Caco-2 (cell line): ENCODE measurements around the gene USH2A. TPM values are rescaled to one million over a fixed set of nuclear protein-coding genes. Genes with fewer than 3 reads are reported as not detected.

Experiments
- BruUV-seq: library from RNA; stranded (reverse); fragments of 400-500 nt; replicated peaks from 2 replicates; lab custom pipeline; 2021; lab: Mats Ljungman, UMichigan
- CTCF ChIA-PET: fragments of 300-600 bp; sonication (Branson Sonifier 250); formaldehyde crosslinking; loops from one replicate; lab custom pipeline; 2022; ENCODE audit warnings: antibody characterized with exemption; lab: Charles Lee
- POLR2A ChIA-PET: fragments of 300-600 bp; sonication (Branson Sonifier 250); formaldehyde crosslinking; loops from one replicate; lab custom pipeline; 2022; ENCODE audit warnings: antibody characterized with exemption; lab: Charles Lee
- DNase-seq, 2 experiments: peaks; one replicate each; pipeline versions ENCODE4 v3.0.0 to v3.0.0-alpha.2; 2020 to 2022
- H3K27me3 ChIP-seq: replicated peaks from 2 replicates; pipeline ENCODE4 v1.6.0; 2011; ENCODE audit warnings: low read length; ENCODE audit not compliant: control insufficient read depth, insufficient read depth
- H3K36me3 ChIP-seq: 2 replicates; pipeline ENCODE4 v1.5.1; 2011; ENCODE audit warnings: low read length; ENCODE audit not compliant: control insufficient read depth, insufficient read depth
- H3K4me1 ChIP-seq: fragments of 250-450 bp; sonication (Bioruptor Pico); 2 replicates; pipeline ENCODE4 v1.5.1; 2020; ENCODE audit warnings: mild to moderate bottlenecking
- H3K4me3 ChIP-seq: 2 replicates; pipeline ENCODE4 v1.5.1; 2011; ENCODE audit warnings: low read depth, mild to moderate bottlenecking, control low read depth, low read length
- H3K9me3 ChIP-seq: fragments of 250-450 bp; sonication (Bioruptor Pico); 2 replicates; pipeline ENCODE4 v1.5.1; 2020; ENCODE audit warnings: mild to moderate bottlenecking, moderate library complexity
- H3K27ac Mint-ChIP-seq: one replicate; pipeline ENCODE4 v1.8.0; 2022; ENCODE audit warnings: mixed read lengths; ENCODE audit not compliant: unreplicated experiment
- H3K27me3 Mint-ChIP-seq: one replicate; pipeline ENCODE4 v1.8.0; 2022; ENCODE audit warnings: mixed read lengths; ENCODE audit not compliant: insufficient read depth, unreplicated experiment
- H3K36me3 Mint-ChIP-seq: one replicate; pipeline ENCODE4 v1.8.0; 2022; ENCODE audit warnings: mild to moderate bottlenecking, mixed read lengths; ENCODE audit not compliant: insufficient read depth, unreplicated experiment
- H3K4me1 Mint-ChIP-seq: one replicate; pipeline ENCODE4 v1.8.0; 2022; ENCODE audit warnings: low read depth, mixed read lengths; ENCODE audit not compliant: unreplicated experiment
- H3K4me3 Mint-ChIP-seq: one replicate; pipeline ENCODE4 v1.8.0; 2022; ENCODE audit warnings: mild to moderate bottlenecking, moderate library complexity, mixed read lengths; ENCODE audit not compliant: unreplicated experiment
- H3K9me3 Mint-ChIP-seq: one replicate; pipeline ENCODE4 v1.8.0; 2022; ENCODE audit warnings: mixed read lengths; ENCODE audit not compliant: unreplicated experiment
- intact Hi-C: fragments of 100-400 bp; cut with micrococcal nuclease; formaldehyde crosslinking; loops from one replicate; pipeline ENCODE4 v1.10.0; 2022; ENCODE audit not compliant: unreplicated experiment
- total RNA-seq: library from RNA; stranded (reverse); gene quantifications from 2 replicates; pipeline ENCODE4 v1.2.3, GENCODE V29; 2022
- TF ChIP-seq, protein P1 (sequence below), 2 experiments: fragments of 200-600 bp in 1 of 2; IDR thresholded peaks; 1 replicate in 1 of 2; 2 replicates in 1 of 2; pipeline versions ENCODE4 v1.5.1 to v1.8.0; 2011 to 2022; ENCODE audit warnings: antibody characterized with exemption in 1 of 2, control low read depth in 1 of 2, inconsistent platforms in 1 of 2, low read depth in 1 of 2, low read length in 1 of 2, mild to moderate bottlenecking in 1 of 2, moderate library complexity in 1 of 2; ENCODE audit not compliant: insufficient read depth in 1 of 2, severe bottlenecking in 1 of 2, unreplicated experiment in 1 of 2

USH2A gene
- total RNA-seq, 1 experiment from 2014 or later, result 0.11 TPM

GRCh38 chr1:216325946-216326345 is 97.3 kb downstream of the USH2A start:
- no peaks in the 10 kb centered on the region for H3K9me3 Mint-ChIP-seq
- no TSS peak for BruUV-seq

DNA sequence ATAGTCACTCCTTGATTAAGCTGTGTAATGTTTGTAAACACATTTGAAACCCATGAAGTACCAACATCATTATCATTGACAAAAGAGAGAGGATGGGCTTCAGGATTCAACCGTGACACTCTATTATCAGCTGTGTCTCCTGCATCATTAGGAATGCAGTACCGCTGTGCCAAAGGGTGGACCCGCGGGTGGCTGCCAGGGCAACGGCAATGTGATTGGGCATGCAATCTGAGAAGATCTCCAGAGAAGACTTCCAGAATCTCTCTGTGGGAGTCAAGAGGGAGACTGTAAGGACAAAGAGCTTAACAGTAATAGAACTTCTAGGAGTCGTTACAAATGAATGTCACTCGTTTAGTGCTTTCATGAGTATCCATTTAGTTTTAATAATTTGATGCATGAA is 97.9 kb downstream of the USH2A start:
- no peaks in the 10 kb centered on the region for H3K27me3 ChIP-seq

More at GRCh38 chr1:216325946-216326345, 97.3 kb downstream of the USH2A start:
- H3K4me3 Mint-ChIP-seq, result no peak overlapping the region
- no peaks in the 10 kb centered on the region for H3K27me3 Mint-ChIP-seq
- Histone ChIP-seq H3K4me3 (no peak overlapping the region), H3K9me3 (no peaks in the 10 kb centered on the region), H3K36me3 (no peaks in the 10 kb centered on the region), H3K27me3 (no peaks in the 10 kb centered on the region), H3K4me1 (peaks cover 6% of the 10 kb centered on the region; the same call in 1 of the 2 replicates)
- TF ChIP-seq, protein P1, sequence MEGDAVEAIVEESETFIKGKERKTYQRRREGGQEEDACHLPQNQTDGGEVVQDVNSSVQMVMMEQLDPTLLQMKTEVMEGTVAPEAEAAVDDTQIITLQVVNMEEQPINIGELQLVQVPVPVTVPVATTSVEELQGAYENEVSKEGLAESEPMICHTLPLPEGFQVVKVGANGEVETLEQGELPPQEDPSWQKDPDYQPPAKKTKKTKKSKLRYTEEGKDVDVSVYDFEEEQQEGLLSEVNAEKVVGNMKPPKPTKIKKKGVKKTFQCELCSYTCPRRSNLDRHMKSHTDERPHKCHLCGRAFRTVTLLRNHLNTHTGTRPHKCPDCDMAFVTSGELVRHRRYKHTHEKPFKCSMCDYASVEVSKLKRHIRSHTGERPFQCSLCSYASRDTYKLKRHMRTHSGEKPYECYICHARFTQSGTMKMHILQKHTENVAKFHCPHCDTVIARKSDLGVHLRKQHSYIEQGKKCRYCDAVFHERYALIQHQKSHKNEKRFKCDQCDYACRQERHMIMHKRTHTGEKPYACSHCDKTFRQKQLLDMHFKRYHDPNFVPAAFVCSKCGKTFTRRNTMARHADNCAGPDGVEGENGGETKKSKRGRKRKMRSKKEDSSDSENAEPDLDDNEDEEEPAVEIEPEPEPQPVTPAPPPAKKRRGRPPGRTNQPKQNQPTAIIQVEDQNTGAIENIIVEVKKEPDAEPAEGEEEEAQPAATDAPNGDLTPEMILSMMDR (IDR thresholded peaks at IDR 0.05; ENCODE audit: insufficient read depth in 1 of 2, low read depth in 1 of 2, low read length in 1 of 2, severe bottlenecking in 1 of 2, unreplicated experiment in 1 of 2), result no peak
- no peak for DNase-seq
- POLR2A ChIA-PET, result no interaction called here
- CTCF ChIA-PET, result no interaction called here
- no peak overlapping the region for H3K27ac Mint-ChIP-seq
- intact Hi-C loops, result no loop called here
- H3K36me3 Mint-ChIP-seq, result no peaks in the 10 kb centered on the region
- peaks cover 4% of the 10 kb centered on the region for H3K4me1 Mint-ChIP-seq

DNA sequence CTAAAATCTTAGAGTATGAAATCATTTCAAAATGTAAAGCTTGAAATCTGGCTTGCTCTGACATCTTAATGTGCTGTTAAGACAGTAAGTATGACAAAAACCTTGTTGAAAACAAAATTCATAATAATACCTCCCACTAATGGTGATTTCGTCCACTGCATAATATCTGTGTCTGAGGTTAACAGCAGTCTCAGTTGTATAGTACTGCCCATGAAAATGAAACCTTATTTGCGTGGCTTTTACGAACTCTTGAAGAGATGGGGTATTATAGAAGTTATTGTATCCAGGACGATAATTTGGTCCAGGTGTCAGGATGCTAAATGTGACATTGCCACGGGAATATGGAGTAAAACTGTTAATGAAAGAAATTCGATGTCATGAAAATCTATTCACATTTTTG is 99.9 kb downstream of the USH2A start:
- CTCF ChIA-PET, result no interaction called here

More for the DNA sequence above, 97.9 kb downstream of the USH2A start:
- Histone ChIP-seq H3K4me3 (no peak overlapping the region), H3K4me1 (peaks cover 6% of the 10 kb centered on the region; the same call in 1 of the 2 replicates), H3K36me3 (no peaks in the 10 kb centered on the region), H3K9me3 (no peaks in the 10 kb centered on the region)
- Mint-ChIP-seq H3K4me1 (peaks cover 4% of the 10 kb centered on the region), H3K9me3 (no peaks in the 10 kb centered on the region), H3K4me3 (no peak overlapping the region), H3K27ac (no peak overlapping the region), H3K36me3 (no peaks in the 10 kb centered on the region), H3K27me3 (no peaks in the 10 kb centered on the region)
- intact Hi-C loops, result no loop called here
- DNase-seq, result no peak
- TF ChIP-seq, protein P1 (IDR thresholded peaks at IDR 0.05; ENCODE audit: insufficient read depth in 1 of 2, low read depth in 1 of 2, low read length in 1 of 2, severe bottlenecking in 1 of 2, unreplicated experiment in 1 of 2), result no peak
- no TSS peak for BruUV-seq
- POLR2A ChIA-PET, result no interaction called here
- CTCF ChIA-PET, result no interaction called here

More for the DNA sequence above, 99.9 kb downstream of the USH2A start:
- no peak overlapping the region for H3K27ac Mint-ChIP-seq
- peaks cover 4% of the 10 kb centered on the region for H3K4me1 Mint-ChIP-seq
- no peaks in the 10 kb centered on the region for H3K27me3 ChIP-seq
- H3K4me3 ChIP-seq, result no peak overlapping the region
- peaks cover 5% of the 10 kb centered on the region; the same call in 1 of the 2 replicates for H3K4me1 ChIP-seq
- no peak overlapping the region for H3K4me3 Mint-ChIP-seq
- intact Hi-C loops, result no loop called here
- H3K36me3 Mint-ChIP-seq, result no peaks in the 10 kb centered on the region
- no peaks in the 10 kb centered on the region for H3K36me3 ChIP-seq
- TF ChIP-seq, protein P1 (IDR thresholded peaks at IDR 0.05; ENCODE audit: insufficient read depth in 1 of 2, low read depth in 1 of 2, low read length in 1 of 2, severe bottlenecking in 1 of 2, unreplicated experiment in 1 of 2), result no peak
- no peak for DNase-seq
- no peaks in the 10 kb centered on the region for H3K27me3 Mint-ChIP-seq
- H3K9me3 ChIP-seq, result no peaks in the 10 kb centered on the region
- no TSS peak for BruUV-seq
- peaks cover 10% of the 10 kb centered on the region for H3K9me3 Mint-ChIP-seq
- POLR2A ChIA-PET, result no interaction called here
